AG09309 (cell line): ENCODE measurements around the gene RAB3B.

Experiments used
- DNase-seq: peaks from one replicate; pipeline ENCODE4 v3.0.0-alpha.2; 2010; ENCODE audit warnings: low read depth
- H3K4me3 ChIP-seq: 2 replicates; pipeline ENCODE4 v1.5.1; 2011; ENCODE audit warnings: mild to moderate bottlenecking, low read depth, low read length, moderate library complexity; ENCODE audit not compliant: control insufficient read depth
- CTCF ChIP-seq: IDR thresholded peaks from 2 replicates; pipeline ENCODE4 v1.5.1; 2011; ENCODE audit warnings: mild to moderate bottlenecking, low read depth, low read length, inconsistent platforms; ENCODE audit not compliant: insufficient read depth, control insufficient read depth; ENCODE audit errors: missing control alignments

RAB3B gene

GRCh38 chr1:52003877-52004276 is 13.4 kb upstream of the RAB3B start:
- no peak for TF ChIP-seq CTCF
- H3K4me3 ChIP-seq = no peak overlapping the region
- no peak for DNase-seq

- H3K4me3 ChIP-seq = no peak overlapping the region
- peak; percentile 80 for DNase-seq
- TF ChIP-seq CTCF = peak; percentile 89
These were observed 11.8 kb upstream of the RAB3B start for GRCh38 chr1:52002038-52002917.

GRCh38 chr1:51998701-51999100 is 8.2 kb upstream of the RAB3B start:
- no peak for TF ChIP-seq CTCF
- no peak for DNase-seq
- no peak overlapping the region for H3K4me3 ChIP-seq

GRCh38 chr1:51997974-51998382 is 7.5 kb upstream of the RAB3B start:
- no peak overlapping the region for H3K4me3 ChIP-seq
- no peak for DNase-seq
- TF ChIP-seq CTCF = no peak

GRCh38 chr1:51989582-51990477 is 670 bp downstream of the RAB3B start:
- no peak for TF ChIP-seq CTCF
- peak overlapping the region; percentile 73 for H3K4me3 ChIP-seq
- no peak for DNase-seq

GRCh38 chr1:51988254-51988653 is 2.2 kb downstream of the RAB3B start:
- H3K4me3 ChIP-seq = no peak overlapping the region
- no peak for TF ChIP-seq CTCF
- no peak for DNase-seq
